ENCODE measurements around the gene MZB1. TPM values are rescaled to one million over a fixed set of nuclear protein-coding genes. Genes with fewer than 3 reads are reported as not detected.

The MZB1 gene
- total and polyA plus RNA-seq, 2 of the 13 experiments (the other 11 are each of a cell fraction or from before 2014, with no cell fraction given) = 0.31 to 0.40 TPM

GRCh38 chr5:139341689-139342422 is 47.9 kb downstream of the MZB1 start, which contains the start of gene PAIP2 (continued):
- TF ChIP-seq ZBTB38 (CRISPR knock-in tag; IDR thresholded peaks at IDR 0.05) (peak; percentile 80; the same call in 1 of the 2 replicates), CENPT (CRISPR knock-in tag; IDR thresholded peaks at IDR 0.05; ENCODE audit: low read depth) (no peak), ZNF501 (CRISPR knock-in tag; IDR thresholded peaks at IDR 0.05) (peak; percentile 97), ZFP90 (CRISPR knock-in tag; IDR thresholded peaks at IDR 0.05; ENCODE audit: borderline replicate concordance) (peak; percentile 48; the same call in 1 of the 2 replicates), ZBTB42 (CRISPR knock-in tag; IDR thresholded peaks at IDR 0.05) (no peak), HMG20B (CRISPR knock-in tag; conservative IDR thresholded peaks at IDR 0.05) (peak; percentile 16; the same call in 1 of the 2 replicates), RAD21 (CRISPR knock-in tag; IDR thresholded peaks at IDR 0.05) (peak; percentile 65), LRRFIP1 (CRISPR knock-in tag; conservative IDR thresholded peaks at IDR 0.05) (no peak), SAP130 (CRISPR knock-in tag; IDR thresholded peaks at IDR 0.05; ENCODE audit: low read depth) (peak; percentile 90), ZHX2 (IDR thresholded peaks at IDR 0.05; ENCODE audit: low read depth) (peak; percentile 78), ZHX2 (CRISPR knock-in tag; IDR thresholded peaks at IDR 0.05; ENCODE audit: borderline replicate concordance) (no peak), MTF1 (CRISPR knock-in tag; IDR thresholded peaks at IDR 0.05) (no peak), ZNF30 (CRISPR knock-in tag; IDR thresholded peaks at IDR 0.05) (no peak), MEF2D (CRISPR knock-in tag; IDR thresholded peaks at IDR 0.05) (peak; percentile 29; the same call in 1 of the 2 replicates), PAF1 (CRISPR knock-in tag; IDR thresholded peaks at IDR 0.05) (no peak), ZNF709 (CRISPR knock-in tag; IDR thresholded peaks at IDR 0.05) (0 out of 2 replicates have a peak, but pooled peaks have one; percentile 29), ATF7-NPFF (CRISPR knock-in tag; IDR thresholded peaks at IDR 0.05; ENCODE audit: low read depth) (peak; percentile 73; the same call in 1 of the 2 replicates), MIXL1 (CRISPR knock-in tag; IDR thresholded peaks at IDR 0.05) (no peak), RBFOX2 (IDR thresholded peaks at IDR 0.05; ENCODE audit: low read depth, low read length) (peak; percentile 97), ZMYM2 (CRISPR knock-in tag; IDR thresholded peaks at IDR 0.05) (peak; percentile 79), ZNF891 (CRISPR knock-in tag; IDR thresholded peaks at IDR 0.05) (no peak; the same call in 1 of the 2 replicates), ZSCAN12 (CRISPR knock-in tag; IDR thresholded peaks at IDR 0.05) (no peak), ZBTB20 (CRISPR knock-in tag; IDR thresholded peaks at IDR 0.05; ENCODE audit: borderline replicate concordance, low read depth) (no peak; the same call in 1 of the 2 replicates), ZBTB3 (CRISPR knock-in tag; IDR thresholded peaks at IDR 0.05; ENCODE audit: borderline replicate concordance, low read depth) (peak; percentile 75; the same call in 1 of the 2 replicates)
